Adrenal gland (tissue), 5 donors: ENCODE results near the gene CARS2.

Experiments
- CTCF ChIP-seq, 6 experiments: fragments of 450-650 bp in 4 of 6; fragments of 200-600 bp in 2 of 6; sonication (generic) in 1 of 6; IDR thresholded peaks; 1 replicate in 5 of 6; 2 replicates in 1 of 6; pipeline versions ENCODE4 v1.5.1 to v1.8.0; 2016 to 2021; ENCODE audit warnings: antibody characterized with exemption in 6 of 6, mild to moderate bottlenecking in 2 of 6, moderate library complexity in 1 of 6
- POLR2A ChIP-seq, 2 donors: fragments of 450-650 bp; IDR thresholded peaks; one replicate each; pipeline ENCODE4 v1.6.1; 2017; ENCODE audit warnings: antibody characterized with exemption in 2 of 2, mild to moderate bottlenecking in 2 of 2, moderate library complexity in 1 of 2
- donor health status: DM: no; HTN: no; CAD: no.

- TF ChIP-seq CTCF (IDR thresholded peaks at IDR 0.05) (no peak), POLR2A (IDR thresholded peaks at IDR 0.05) (no peak)
Observed at GRCh38 chr13:110624766-110625756, 80.9 kb downstream of the CARS2 start.
